Measurements from ENCODE around the gene DHX15.
A peak's percentile ranks its signal among the peaks of the same experiment; 100 is the strongest.
"Not testable (repeated sequence)": the region's sequence is repeated elsewhere in the genome, so short reads cannot be mapped to it uniquely, and the experiment has no call there.

DHX15 gene

DNA sequence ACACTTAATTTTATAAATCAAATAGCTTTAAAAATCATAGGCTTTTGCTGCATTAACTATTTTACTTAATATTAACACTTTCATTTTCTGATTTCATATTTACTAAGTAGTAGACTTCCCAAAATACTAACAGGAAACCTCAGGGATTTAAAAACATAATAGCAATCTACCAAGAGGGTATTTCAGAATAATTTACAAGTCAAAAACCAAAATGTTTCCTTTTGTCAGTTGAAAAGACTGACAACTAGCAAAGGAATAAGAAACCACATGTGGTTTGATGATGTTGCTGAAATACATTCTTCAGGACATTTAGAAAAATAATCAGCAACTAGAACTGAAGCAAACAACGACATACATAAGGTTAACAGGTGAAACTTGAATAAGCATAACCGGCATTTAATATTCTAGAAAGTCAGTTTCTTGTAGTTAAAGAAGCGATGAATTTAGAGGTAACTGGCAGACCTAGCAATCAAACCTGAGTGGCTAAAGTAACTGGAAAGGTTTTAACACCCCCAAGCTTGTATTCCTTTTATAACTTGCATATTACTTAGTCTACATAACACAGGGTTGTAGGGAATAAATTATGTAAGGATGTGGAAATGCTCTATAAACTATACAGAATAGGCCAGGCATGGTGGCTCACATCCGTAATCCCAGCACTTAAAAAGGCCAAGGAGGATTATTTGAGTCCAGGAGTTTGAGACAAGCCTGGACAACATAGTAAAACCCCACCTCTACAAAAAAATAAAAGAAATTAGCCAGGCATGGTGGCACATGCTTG, 40.0 kb downstream of the DHX15 start:
- DNase-seq: no peak

- DNase-seq: no peak
Observed at GRCh38 chr4:24537025-24537424, 47.3 kb downstream of the DHX15 start.

- no peak for DNase-seq
Observed at GRCh38 chr4:24535399-24535798, 49.0 kb downstream of the DHX15 start.

GRCh38 chr4:24533364-24533763, 51.0 kb downstream of the DHX15 start:
- no peak for DNase-seq

- no peak for DNase-seq
Observed at GRCh38 chr4:24529555-24529954, 54.8 kb downstream of the DHX15 start.

GRCh38 chr4:24527371-24527770, 57.0 kb downstream of the DHX15 start:
- no peak for DNase-seq

GRCh38 chr4:24521544-24521943, 62.8 kb downstream of the DHX15 start:
- DNase-seq: no peak

- DNase-seq: peak; percentile 21
Observed at GRCh38 chr4:24519649-24520048, 64.7 kb downstream of the DHX15 start.

DNA sequence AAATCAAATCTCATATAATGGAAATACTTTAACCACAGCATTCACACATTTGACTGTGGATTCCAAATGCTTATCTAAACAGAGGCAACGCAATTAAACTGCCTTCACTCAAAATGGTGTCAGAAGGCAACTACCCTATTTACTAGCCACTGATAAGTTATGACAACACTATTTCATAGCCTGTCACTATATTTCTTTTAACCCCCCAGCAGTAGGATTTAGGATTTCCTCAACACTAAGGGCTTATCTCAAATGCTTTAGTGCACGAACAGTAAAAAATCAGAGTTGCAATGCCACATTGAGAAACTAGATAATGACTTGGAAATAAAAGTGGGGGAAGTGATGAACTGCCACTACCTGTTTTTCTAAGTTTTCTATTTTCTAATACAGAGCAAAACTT, 66.7 kb downstream of the DHX15 start:
- DNase-seq: no peak

- no peak for DNase-seq
Observed at GRCh38 chr4:24516926-24517325, 67.4 kb downstream of the DHX15 start.

DNA sequence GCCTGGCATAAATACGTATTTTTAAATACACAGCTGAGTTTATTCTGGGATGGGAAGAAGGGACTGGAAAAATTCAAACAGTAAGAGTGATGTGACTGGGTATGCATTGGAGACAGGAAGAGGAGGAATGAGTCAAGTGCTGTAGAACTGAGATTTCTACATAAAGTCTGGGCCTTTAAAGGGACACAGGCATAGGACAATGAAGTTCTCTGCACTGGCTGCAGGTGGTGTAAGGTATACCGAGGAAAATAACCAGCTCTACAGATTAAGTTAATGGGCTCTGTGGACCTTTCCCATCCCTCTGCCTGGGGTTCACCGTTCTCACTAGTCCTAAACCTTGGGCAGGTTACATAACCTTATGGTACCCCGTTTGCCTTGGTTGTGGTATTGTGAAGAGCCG, 68.7 kb downstream of the DHX15 start:
- no peak for DNase-seq

- DNase-seq: no peak
Observed at GRCh38 chr4:24514808-24515207, 69.5 kb downstream of the DHX15 start.

DNA sequence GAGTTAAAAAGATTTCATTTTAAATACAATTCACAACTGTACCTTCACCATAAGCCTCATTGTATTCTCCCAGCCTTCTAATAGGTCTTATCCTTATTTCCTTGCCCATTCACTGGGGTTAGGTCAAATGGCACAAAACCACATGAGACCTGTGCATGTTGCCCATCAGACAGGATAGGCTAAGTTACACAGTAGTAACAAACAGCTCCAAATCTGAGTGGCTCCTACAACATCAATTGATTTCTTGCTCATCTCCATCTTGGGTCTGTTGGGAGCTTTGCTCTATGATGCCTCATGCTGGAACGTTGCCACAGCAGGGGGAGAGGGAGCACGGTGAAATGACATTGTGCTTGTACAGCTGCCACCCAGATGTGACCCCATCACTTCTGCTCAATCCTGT, 70.6 kb downstream of the DHX15 start:
- DNase-seq: no peak

DNA sequence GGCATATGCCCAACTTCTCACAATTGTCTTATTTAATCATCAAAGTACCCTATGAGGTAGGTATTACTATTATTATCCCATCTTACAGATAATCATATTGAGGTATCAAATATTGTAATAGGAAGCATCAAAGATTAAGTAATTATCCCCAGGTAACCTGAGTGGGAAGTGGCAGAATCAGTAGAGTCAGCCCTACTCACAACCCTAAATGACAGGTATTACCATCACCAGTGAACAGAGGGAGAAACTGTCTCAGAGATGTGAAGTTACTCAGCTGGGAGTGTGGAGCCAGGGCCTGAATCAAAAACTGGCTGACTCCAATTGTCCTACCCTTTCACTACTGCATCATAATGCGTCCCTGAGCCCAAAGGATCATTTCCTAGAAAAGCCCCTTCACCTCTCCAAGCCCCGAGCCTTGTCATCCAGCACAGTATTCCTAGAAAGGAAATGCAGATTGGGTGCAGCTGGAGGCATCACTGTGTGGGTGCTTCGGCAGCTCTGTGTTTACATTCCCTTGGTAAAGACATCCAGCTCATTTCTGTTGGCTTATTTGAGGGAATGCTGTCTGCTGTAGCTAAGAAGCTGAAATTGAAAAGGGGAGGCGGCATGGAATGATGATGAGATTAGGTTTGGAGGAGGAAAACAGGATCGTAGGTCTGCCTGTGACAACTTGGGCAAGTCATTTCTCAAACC, 72.8 kb downstream of the DHX15 start:
- DNase-seq: no peak

DNA sequence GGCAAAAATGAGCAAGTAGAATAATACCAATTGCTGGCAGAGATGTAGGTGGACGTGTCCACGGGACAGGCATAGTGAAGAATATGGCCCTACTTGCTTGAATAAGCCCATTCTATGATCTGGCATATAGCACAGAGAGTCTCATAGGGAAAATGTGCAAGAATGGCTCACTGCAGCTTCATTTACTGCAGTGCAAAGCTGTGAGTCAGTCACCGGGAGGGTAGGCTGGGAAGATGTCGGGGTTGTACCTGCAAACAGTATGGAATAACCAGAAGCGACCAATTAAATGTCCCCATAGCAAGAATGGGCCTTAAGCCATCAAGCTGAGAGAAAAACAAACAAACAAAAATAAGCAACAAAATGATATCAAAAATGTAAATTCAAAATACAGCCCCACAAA, 74.3 kb downstream of the DHX15 start:
- no peak for DNase-seq

GRCh38 chr4:24508541-24508940, 75.8 kb downstream of the DHX15 start:
- no peak for DNase-seq

DNA sequence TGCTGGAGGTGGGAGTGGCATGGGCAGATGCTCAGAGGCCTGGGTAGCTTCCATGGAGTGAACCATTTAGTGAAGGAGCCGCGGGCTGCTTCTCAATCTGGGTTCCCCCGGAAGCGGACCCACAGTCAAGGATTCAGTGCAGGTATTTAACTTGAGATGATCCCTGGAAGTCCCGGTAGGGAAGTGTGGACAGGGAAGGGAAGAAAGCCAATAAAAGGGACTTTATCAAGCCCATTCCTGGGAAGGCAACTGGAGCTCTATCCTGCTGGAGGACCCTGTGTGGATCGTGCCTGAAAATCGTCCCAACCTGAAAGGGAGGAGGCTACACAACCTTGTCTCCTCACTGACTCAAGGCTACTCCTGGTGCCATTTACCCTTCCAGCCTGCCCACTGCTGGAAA, 76.9 kb downstream of the DHX15 start:
- no peak for DNase-seq

GRCh38 chr4:24503090-24503489, 81.3 kb downstream of the DHX15 start:
- not testable (repeated sequence) for DNase-seq

GRCh38 chr4:24497221-24497620, 87.1 kb downstream of the DHX15 start:
- DNase-seq: no peak

DNA sequence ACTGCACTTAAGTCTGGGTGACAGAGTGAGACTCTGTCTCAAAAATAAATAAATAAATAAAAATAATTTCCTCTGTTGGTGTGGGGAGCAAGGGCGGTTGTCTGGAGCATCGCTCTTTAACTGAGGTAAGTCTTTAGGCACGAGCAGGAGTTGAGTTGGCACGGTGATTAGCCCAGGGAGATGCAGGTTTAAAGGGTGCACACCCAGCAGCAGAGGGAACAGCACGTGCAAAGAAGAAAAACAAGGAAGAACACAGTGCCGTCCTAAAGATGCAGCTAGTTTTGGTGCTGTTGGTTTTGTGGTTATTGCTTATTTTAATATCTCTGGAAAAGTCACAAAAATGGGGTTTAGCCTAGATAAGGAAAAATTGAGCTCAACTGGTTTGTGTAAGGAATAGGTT, 87.8 kb downstream of the DHX15 start:
- no peak for DNase-seq

GRCh38 chr4:24495388-24495787, 89.0 kb downstream of the DHX15 start:
- no peak for DNase-seq

DNA sequence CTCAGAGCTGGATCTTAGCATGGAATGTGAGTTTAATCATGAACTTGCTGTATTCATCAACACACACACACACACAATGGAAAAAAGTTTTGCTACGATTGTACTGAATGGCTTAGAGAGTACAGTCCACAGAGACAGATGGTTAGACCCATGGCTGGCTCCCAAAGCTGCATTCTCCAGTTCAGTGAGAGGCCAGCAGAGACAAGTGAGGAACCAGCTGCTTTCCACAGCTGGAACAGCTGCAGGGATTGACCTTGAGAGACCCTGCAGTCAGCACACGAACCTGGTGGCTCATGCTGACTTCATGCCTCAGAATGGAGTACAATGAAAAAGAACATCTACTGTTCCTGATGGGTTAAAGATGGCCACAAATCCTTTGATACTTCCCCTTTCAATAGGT, 94.5 kb downstream of the DHX15 start:
- DNase-seq: no peak

DNA sequence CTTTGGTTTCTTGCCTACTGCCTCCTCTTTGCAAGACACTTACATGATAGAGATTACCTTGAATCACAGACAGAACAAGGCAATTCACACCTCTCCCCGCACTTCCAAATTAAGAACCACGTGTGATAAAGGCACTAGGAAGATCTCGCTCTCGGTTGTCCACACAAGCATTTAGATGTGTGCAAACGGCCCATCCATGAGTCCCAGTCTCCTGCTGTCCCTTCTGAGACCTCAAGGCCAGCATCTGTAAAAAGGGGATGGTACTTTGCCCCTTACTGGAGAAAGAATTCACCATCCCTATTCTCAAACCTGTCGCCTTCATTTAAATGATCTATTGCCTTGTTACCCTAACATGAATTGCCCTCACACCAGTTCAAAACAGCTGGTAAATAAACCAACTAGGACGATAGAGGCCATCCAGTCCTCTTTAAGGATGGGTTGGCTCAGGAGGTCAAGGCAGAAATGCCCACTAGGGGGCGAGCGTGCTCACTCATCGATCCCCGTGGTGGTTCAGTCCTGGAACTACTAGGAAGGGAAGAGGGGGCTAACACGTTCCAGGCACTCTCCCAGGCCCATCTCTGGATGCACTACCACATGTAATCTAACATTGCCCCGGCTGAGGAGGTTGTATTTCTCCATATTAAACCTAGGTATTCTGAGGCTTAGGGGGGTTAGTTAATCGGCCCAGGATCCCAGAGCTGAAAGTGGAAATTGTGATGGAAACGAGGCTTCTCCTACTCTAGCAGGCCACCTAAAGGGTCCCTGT, 95.8 kb downstream of the DHX15 start:
- peak; percentile 47 for DNase-seq

- DNase-seq: no peak
Observed at GRCh38 chr4:24482871-24483270, 101.5 kb downstream of the DHX15 start.
